ENCODE measurements around the gene APOC4. TPM values are rescaled to one million over a fixed set of nuclear protein-coding genes. Genes with fewer than 3 reads are reported as not detected.

APOC4 gene
- total RNA-seq, 1 donor from 2014 or later = not detected

GRCh38 chr19:44993526-44993925 is 51.5 kb downstream of the APOC4 start:
- Mint-ChIP-seq H3K4me3 (ENCODE audit: unreplicated experiment) (no peak overlapping the region), H3K27me3 (ENCODE audit: unreplicated experiment) (peaks cover 4% of the 10 kb centered on the region), H3K9me3 (ENCODE audit: unreplicated experiment) (no peaks in the 10 kb centered on the region), H3K4me1 (ENCODE audit: unreplicated experiment) (no peaks in the 10 kb centered on the region), H3K27ac (ENCODE audit: unreplicated experiment) (no peak overlapping the region), H3K36me3 (ENCODE audit: low read depth, unreplicated experiment) (peaks cover 20% of the 10 kb centered on the region)
- no peak for DNase-seq (ENCODE audit: low spot score)
- no peak for TF ChIP-seq CTCF (IDR thresholded peaks at IDR 0.05; ENCODE audit: unreplicated experiment)

GRCh38 chr19:44993926-44994537 is 52.0 kb downstream of the APOC4 start:
- H3K27me3 Mint-ChIP-seq (ENCODE audit: unreplicated experiment) = peaks cover 3% of the 10 kb centered on the region
- H3K36me3 Mint-ChIP-seq (ENCODE audit: low read depth, unreplicated experiment) = peaks cover 17% of the 10 kb centered on the region
- TF ChIP-seq CTCF (IDR thresholded peaks at IDR 0.05; ENCODE audit: unreplicated experiment) = no peak
- H3K4me1 Mint-ChIP-seq (ENCODE audit: unreplicated experiment) = no peaks in the 10 kb centered on the region
- H3K4me3 Mint-ChIP-seq (ENCODE audit: unreplicated experiment) = no peak overlapping the region
- H3K9me3 Mint-ChIP-seq (ENCODE audit: unreplicated experiment) = no peaks in the 10 kb centered on the region
- H3K27ac Mint-ChIP-seq (ENCODE audit: unreplicated experiment) = no peak overlapping the region
- DNase-seq (ENCODE audit: low spot score) = no peak

Other genes starting within 250 kb of the APOC4 start
- gene CEACAM16, start 243.1 kb upstream of the APOC4 start, total RNA-seq (ENCODE audit: unreplicated experiment) = not detected
- gene BCL3, start 193.5 kb upstream of the APOC4 start, total RNA-seq (ENCODE audit: unreplicated experiment) = 1.9 TPM
- 0.85 TPM for gene CBLC, start 164.3 kb upstream of the APOC4 start, total RNA-seq (ENCODE audit: unreplicated experiment)
- gene BCAM, start 133.1 kb upstream of the APOC4 start, total RNA-seq (ENCODE audit: unreplicated experiment) = 6.9 TPM
- gene NECTIN2, start 95.9 kb upstream of the APOC4 start, total RNA-seq (ENCODE audit: unreplicated experiment) = 342 TPM
- gene TOMM40, start 51.0 kb upstream of the APOC4 start, total RNA-seq (ENCODE audit: unreplicated experiment) = 60.5 TPM
- gene APOE, start 36.4 kb upstream of the APOC4 start, total RNA-seq (ENCODE audit: unreplicated experiment) = 258 TPM
- gene APOC1, start 27.6 kb upstream of the APOC4 start, total RNA-seq (ENCODE audit: unreplicated experiment) = 44.8 TPM
- not detected for gene APOC2, start 3.8 kb downstream of the APOC4 start, total RNA-seq (ENCODE audit: unreplicated experiment)
- 144 TPM for gene CLPTM1, start 13.1 kb downstream of the APOC4 start, total RNA-seq (ENCODE audit: unreplicated experiment)
- gene RELB, start 59.2 kb downstream of the APOC4 start, total RNA-seq (ENCODE audit: unreplicated experiment) = 8.2 TPM
- 72.2 TPM for gene CLASRP, start 96.8 kb downstream of the APOC4 start, total RNA-seq (ENCODE audit: unreplicated experiment)
- gene ZNF296, start 134.2 kb downstream of the APOC4 start, total RNA-seq (ENCODE audit: unreplicated experiment) = 0.54 TPM
- gene GEMIN7, start 137.0 kb downstream of the APOC4 start, total RNA-seq (ENCODE audit: unreplicated experiment) = 30.8 TPM
- gene PPP1R37, start 150.9 kb downstream of the APOC4 start, total RNA-seq (ENCODE audit: unreplicated experiment) = 34.7 TPM
- 0.67 TPM for gene NKPD1, start 218.7 kb downstream of the APOC4 start, total RNA-seq (ENCODE audit: unreplicated experiment)
- 86.2 TPM for gene TRAPPC6A, start 236.0 kb downstream of the APOC4 start, total RNA-seq (ENCODE audit: unreplicated experiment)
- gene BLOC1S3, start 236.5 kb downstream of the APOC4 start, total RNA-seq (ENCODE audit: unreplicated experiment) = 22.7 TPM